CD8-positive, alpha-beta memory T cell (primary cell): Measurements from ENCODE around the gene TNF. TPM values are rescaled to one million over a fixed set of nuclear protein-coding genes. Genes with fewer than 3 reads are reported as not detected.

ENCODE experiments used
- CTCF ChIA-PET: fragments of 350-600 bp; sonication (Branson Sonifier 250); formaldehyde crosslinking; loops from one replicate; lab custom pipeline; 2021; ENCODE audit warnings: antibody characterized with exemption; lab: Charles Lee
- POLR2A ChIA-PET: fragments of 350-600 bp; sonication (Branson Sonifier 250); formaldehyde crosslinking; loops from one replicate; lab custom pipeline; 2021; ENCODE audit warnings: antibody characterized with exemption; lab: Charles Lee
- DNase-seq, 5 donors: peaks; one replicate each; pipeline versions ENCODE4 v3.0.0 to v3.0.0-alpha.2; 2020 to 2022; ENCODE audit warnings: mixed read lengths in 1 of 5
- H3K27ac ChIP-seq: one replicate; pipeline ENCODE4 v1.7.0; 2013; ENCODE audit warnings: low read depth, mild to moderate bottlenecking, low read length, moderate library complexity
- H3K27me3 ChIP-seq: 2 replicates; pipeline ENCODE4 v1.7.0; 2013; ENCODE audit warnings: low read length, mild to moderate bottlenecking; ENCODE audit not compliant: insufficient read depth, poor library complexity, severe bottlenecking
- H3K36me3 ChIP-seq: 2 replicates; pipeline ENCODE4 v1.7.0; 2013; ENCODE audit warnings: mild to moderate bottlenecking, low read length, moderate library complexity; ENCODE audit not compliant: insufficient read depth
- H3K4me1 ChIP-seq: 2 replicates; pipeline ENCODE4 v1.7.0; 2013; ENCODE audit warnings: mild to moderate bottlenecking, low read length, moderate library complexity; ENCODE audit not compliant: insufficient read depth
- H3K4me3 ChIP-seq: 2 replicates; pipeline ENCODE4 v1.7.0; 2013; ENCODE audit warnings: mild to moderate bottlenecking, low read length
- H3K9me3 ChIP-seq: 2 replicates; pipeline ENCODE4 v1.7.0; 2013; ENCODE audit warnings: mild to moderate bottlenecking, low read length
- H3K27ac Mint-ChIP-seq, 8 donors: one replicate each; pipeline ENCODE4 v1.8.0; 2020 to 2021; ENCODE audit warnings: mixed read lengths in 8 of 8, mild to moderate bottlenecking in 6 of 8, inconsistent platforms in 3 of 8, moderate library complexity in 3 of 8
- H3K27me3 Mint-ChIP-seq, 2 donors: one replicate each; pipeline ENCODE4 v1.8.0; 2020 to 2021; ENCODE audit warnings: mixed read lengths in 2 of 2, mild to moderate bottlenecking in 1 of 2, moderate library complexity in 1 of 2
- H3K36me3 Mint-ChIP-seq, 3 donors: one replicate each; pipeline ENCODE4 v1.8.0; 2020 to 2021; ENCODE audit warnings: mixed read lengths in 3 of 3, inconsistent platforms in 1 of 3, mild to moderate bottlenecking in 1 of 3
- H3K4me1 Mint-ChIP-seq, 3 donors: one replicate each; pipeline ENCODE4 v1.8.0; 2020 to 2021; ENCODE audit warnings: mixed read lengths in 3 of 3, inconsistent platforms in 1 of 3, mild to moderate bottlenecking in 1 of 3
- H3K4me3 Mint-ChIP-seq, 7 donors: one replicate each; pipeline ENCODE4 v1.8.0; 2020 to 2021; ENCODE audit warnings: mixed read lengths in 7 of 7, mild to moderate bottlenecking in 6 of 7, moderate library complexity in 4 of 7, inconsistent platforms in 2 of 7
- H3K9me3 Mint-ChIP-seq, 5 donors: one replicate each; pipeline ENCODE4 v1.8.0; 2020 to 2022; ENCODE audit warnings: mixed read lengths in 5 of 5, mild to moderate bottlenecking in 3 of 5, moderate library complexity in 2 of 5, inconsistent platforms in 1 of 5
- polyA plus RNA-seq: library from polyadenylated mRNA; unstranded; fragments of 300-500 nt; fragmentation: Illumina TruSeq; gene quantifications from one replicate; pipeline ENCODE4 v1.2.3, GENCODE V29; 2021
- total RNA-seq, 2 experiments: library from RNA; stranded (reverse); gene quantifications; one replicate each; pipeline ENCODE4 v1.2.3, GENCODE V29; 2021

Gene TNF
- total and polyA plus RNA-seq, 3 experiments from 2014 or later, result 7.9 to 215 (median 207) TPM

DNA sequence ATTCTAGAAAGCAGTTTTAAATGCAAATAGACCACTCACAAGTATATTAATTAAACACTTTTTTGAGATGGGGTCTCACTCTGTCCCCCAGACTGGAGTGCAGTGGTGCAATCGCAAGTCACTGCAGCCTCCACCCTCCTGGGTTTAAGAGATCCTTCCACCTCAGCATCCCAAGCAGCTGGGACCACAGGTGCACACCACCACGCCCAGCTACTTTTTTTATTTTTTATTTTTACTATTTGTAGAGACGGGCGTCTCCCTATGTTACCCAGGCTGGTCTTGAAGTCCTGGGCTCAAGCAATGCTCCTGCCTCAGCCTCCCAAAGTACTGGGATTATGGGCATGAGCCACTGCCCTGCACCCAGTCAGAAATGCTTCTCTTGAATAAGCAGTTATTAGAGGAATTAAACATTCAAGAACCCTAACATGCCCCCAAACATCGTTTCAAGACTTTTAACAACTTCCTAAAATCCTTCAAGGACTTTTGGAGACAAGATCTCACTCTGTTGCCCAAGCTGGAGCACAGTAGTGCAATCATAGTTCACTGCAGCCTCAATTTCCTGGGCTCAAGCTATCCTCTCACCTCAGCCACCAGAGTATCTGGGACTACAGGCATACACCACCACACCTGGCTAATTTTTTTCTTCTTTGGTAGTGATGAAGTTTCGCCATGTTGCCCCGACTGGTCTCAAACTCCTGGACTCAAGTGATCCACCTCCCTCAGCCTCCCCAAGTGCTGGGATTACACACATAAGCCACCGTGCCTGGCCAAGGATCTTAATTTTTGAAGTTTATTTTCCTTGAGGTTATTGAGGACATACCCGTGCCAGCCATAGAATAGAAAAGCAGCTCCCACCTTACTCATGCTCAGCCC is 43.4 kb upstream of the TNF start:
- POLR2A ChIA-PET, result no interaction called here
- H3K27ac Mint-ChIP-seq, result peak overlapping the region in 4 of 8 donors; percentile 50 to 62 (median 58)
- Histone ChIP-seq H3K27ac (no peak overlapping the region), H3K27me3 (no peaks in the 10 kb centered on the region), H3K36me3 (peaks cover 60% of the 10 kb centered on the region), H3K4me1 (peaks cover 3% of the 10 kb centered on the region), H3K9me3 (no peaks in the 10 kb centered on the region), H3K4me3 (no peak overlapping the region)
- H3K27me3 Mint-ChIP-seq, result no peaks in the 10 kb centered on the region
- DNase-seq, result no peak
- CTCF ChIA-PET, result no interaction called here
- peaks cover 22 to 43% (median 33%) of the 10 kb centered on the region in 3 donors for H3K4me1 Mint-ChIP-seq
- H3K36me3 Mint-ChIP-seq, result peaks cover 14 to 78% (median 31%) of the 10 kb centered on the region in 3 donors
- H3K9me3 Mint-ChIP-seq, result no peaks in the 10 kb centered on the region
- no peak overlapping the region for H3K4me3 Mint-ChIP-seq

DNA sequence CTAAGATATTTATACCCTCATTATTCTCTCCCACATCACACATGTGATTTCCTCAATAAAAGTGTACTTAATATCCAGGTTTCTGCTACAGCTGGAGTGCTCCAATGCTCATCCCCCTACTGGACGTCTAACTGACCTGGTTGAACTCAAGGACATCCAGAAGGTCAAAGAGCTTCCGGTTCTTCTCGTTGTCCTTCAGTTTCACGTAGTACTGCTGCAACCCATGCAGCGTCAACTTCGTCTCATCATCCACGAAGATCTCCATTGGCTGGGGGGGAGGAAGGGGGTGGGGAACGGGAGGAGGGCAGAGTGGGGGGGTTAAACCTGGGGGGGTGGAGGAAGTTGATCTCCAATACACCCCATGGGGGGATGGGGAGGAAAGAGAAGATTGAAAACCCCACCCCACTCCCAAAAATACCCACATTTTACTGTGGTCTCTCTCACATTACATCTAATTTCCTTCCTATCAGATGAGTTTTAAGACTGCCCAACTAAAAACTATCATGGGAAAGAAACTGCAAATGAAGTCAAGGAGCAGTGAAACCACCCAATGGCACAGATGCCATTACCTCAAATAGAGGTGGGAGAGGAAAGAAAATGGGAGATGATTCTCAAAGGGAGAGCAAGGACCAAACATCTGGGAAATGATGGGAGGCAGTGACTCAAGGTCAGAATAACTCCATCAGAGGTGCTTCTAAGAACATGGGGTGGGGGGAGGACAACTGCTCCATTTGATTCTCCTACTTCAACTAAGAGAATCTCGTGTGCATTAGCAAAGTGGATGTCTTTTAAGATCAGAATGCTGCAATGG is 42.5 kb upstream of the TNF start:
- H3K4me3 ChIP-seq, result no peak overlapping the region
- H3K9me3 ChIP-seq, result no peaks in the 10 kb centered on the region
- no peaks in the 10 kb centered on the region for H3K27me3 ChIP-seq
- H3K9me3 Mint-ChIP-seq, result no peaks in the 10 kb centered on the region
- POLR2A ChIA-PET, result no interaction called here
- H3K4me3 Mint-ChIP-seq, result no peak overlapping the region
- no peak overlapping the region for H3K27ac ChIP-seq
- H3K36me3 Mint-ChIP-seq, result peaks cover 14 to 83% (median 31%) of the 10 kb centered on the region in 3 donors
- peaks cover 25 to 48% (median 33%) of the 10 kb centered on the region in 3 donors for H3K4me1 Mint-ChIP-seq
- peak overlapping the region in 6 of 8 donors; percentile 55 to 75 (median 64) for H3K27ac Mint-ChIP-seq
- peaks cover 3% of the 10 kb centered on the region for H3K4me1 ChIP-seq
- CTCF ChIA-PET, result no interaction called here
- no peaks in the 10 kb centered on the region for H3K27me3 Mint-ChIP-seq
- DNase-seq, result no peak
- peaks cover 60% of the 10 kb centered on the region for H3K36me3 ChIP-seq

DNA sequence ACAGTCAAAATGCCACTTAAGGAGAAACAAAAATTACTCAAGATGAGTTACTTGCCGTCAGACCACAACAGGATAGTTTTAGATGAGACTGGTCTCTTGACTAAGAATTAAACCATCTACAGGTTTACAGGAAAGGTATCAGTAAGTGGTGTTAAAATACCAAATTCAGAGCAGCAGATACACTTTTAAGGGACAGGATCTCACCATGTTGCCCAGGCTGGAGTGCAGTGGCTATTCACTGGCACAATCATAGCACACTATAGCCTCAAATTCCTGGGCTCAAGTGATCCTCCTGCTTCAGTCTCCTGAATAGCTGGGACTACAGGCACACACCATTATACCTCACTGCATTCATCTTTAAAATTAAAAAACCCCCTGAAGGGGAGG is 41.9 kb upstream of the TNF start:
- peak overlapping the region in 3 of 8 donors; percentile 62 to 75 (median 66) for H3K27ac Mint-ChIP-seq
- Histone ChIP-seq H3K9me3 (no peaks in the 10 kb centered on the region), H3K27ac (no peak overlapping the region), H3K4me3 (no peak overlapping the region), H3K36me3 (peaks cover 65% of the 10 kb centered on the region), H3K27me3 (no peaks in the 10 kb centered on the region), H3K4me1 (peaks cover 9% of the 10 kb centered on the region)
- H3K4me1 Mint-ChIP-seq, result peaks cover 29 to 52% (median 38%) of the 10 kb centered on the region in 3 donors
- H3K27me3 Mint-ChIP-seq, result no peaks in the 10 kb centered on the region
- no peak for DNase-seq
- no peaks in the 10 kb centered on the region for H3K9me3 Mint-ChIP-seq
- CTCF ChIA-PET, result interaction anchor here (0.9 kb wide), 1 partner anchor 65 kb away, joined by 3 read pairs; no protein-coding TSS in a partner anchor
- peaks cover 14 to 85% (median 31%) of the 10 kb centered on the region in 3 donors for H3K36me3 Mint-ChIP-seq
- no peak overlapping the region for H3K4me3 Mint-ChIP-seq
- POLR2A ChIA-PET, result no interaction called here

DNA sequence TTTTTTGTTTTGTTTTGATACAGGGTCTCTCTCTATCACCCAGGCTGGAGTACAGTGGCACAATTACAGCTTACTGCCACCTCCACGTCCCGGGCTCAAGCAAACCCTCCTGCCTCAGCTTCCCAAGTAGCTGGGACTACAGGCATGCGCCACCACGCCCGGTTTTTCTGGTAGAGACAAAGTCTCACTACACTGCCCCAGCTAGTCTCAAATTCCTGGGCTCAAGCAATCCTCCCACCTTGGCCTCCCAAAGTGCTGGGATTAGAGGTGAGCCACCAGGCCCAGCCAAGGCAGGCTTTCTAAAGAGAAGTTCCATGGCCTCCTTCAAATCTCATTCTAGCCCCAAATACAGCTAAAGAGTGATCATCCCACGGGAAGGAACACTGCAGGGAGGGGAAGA is 41.4 kb upstream of the TNF start:
- Histone ChIP-seq H3K9me3 (no peaks in the 10 kb centered on the region), H3K36me3 (peaks cover 71% of the 10 kb centered on the region), H3K4me1 (peaks cover 14% of the 10 kb centered on the region), H3K27me3 (no peaks in the 10 kb centered on the region), H3K4me3 (no peak overlapping the region), H3K27ac (no peak overlapping the region)
- DNase-seq, result no peak
- no peak overlapping the region for H3K4me3 Mint-ChIP-seq
- H3K27ac Mint-ChIP-seq, result peak overlapping the region in 3 of 8 donors; percentile 46 to 58 (median 50)
- H3K36me3 Mint-ChIP-seq, result peaks cover 14 to 89% (median 36%) of the 10 kb centered on the region in 3 donors
- peaks cover 35 to 58% (median 43%) of the 10 kb centered on the region in 3 donors for H3K4me1 Mint-ChIP-seq
- no peaks in the 10 kb centered on the region for H3K27me3 Mint-ChIP-seq
- ChIA-PET POLR2A (interaction anchor here (0.5 kb wide), 1 partner anchor 68 kb away, joined by 5 read pairs; no protein-coding TSS in a partner anchor), CTCF (interaction anchor here (0.9 kb wide), 1 partner anchor 65 kb away, joined by 3 read pairs; no protein-coding TSS in a partner anchor)
- H3K9me3 Mint-ChIP-seq, result no peaks in the 10 kb centered on the region

DNA sequence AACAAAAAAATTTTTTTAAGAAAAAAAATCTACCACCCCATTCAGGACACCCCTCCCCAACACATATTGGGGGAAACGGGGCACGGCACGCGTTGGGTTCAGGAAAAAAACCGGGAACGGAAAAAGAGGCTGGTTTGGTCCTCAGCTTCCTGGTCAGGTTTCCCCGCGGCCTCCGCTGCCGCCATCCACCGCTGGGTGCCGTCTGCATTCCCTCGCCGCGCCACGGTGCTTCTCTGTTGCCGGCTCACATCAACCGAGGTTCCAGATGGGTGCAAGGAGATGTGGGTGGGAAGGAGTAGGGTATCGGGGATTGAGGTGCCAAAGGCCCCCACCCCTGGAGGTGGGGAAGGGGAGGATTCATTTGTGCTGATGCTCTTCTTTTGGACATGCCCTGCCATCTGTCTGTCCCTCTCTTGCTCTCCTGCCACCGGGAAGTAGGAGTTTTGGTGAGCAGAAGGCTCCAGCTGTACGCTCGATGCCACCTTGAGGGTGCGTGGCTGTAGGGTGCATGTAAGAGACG is 40.8 kb upstream of the TNF start:
- no peaks in the 10 kb centered on the region for H3K27me3 ChIP-seq
- no peak for DNase-seq
- H3K27ac ChIP-seq, result no peak overlapping the region
- Mint-ChIP-seq H3K36me3 (peaks cover 17 to 91% (median 42%) of the 10 kb centered on the region in 3 donors), H3K4me1 (peaks cover 40 to 64% (median 49%) of the 10 kb centered on the region in 3 donors), H3K27ac (peak overlapping the region in 1 of 8 donors; percentile 58), H3K9me3 (no peaks in the 10 kb centered on the region), H3K4me3 (peak overlapping the region in 1 of 7 donors; percentile 35), H3K27me3 (no peaks in the 10 kb centered on the region)
- no peaks in the 10 kb centered on the region for H3K9me3 ChIP-seq
- ChIA-PET POLR2A (interaction anchor here (0.5 kb wide), 1 partner anchor 67 kb away, joined by 5 read pairs; no protein-coding TSS in a partner anchor), CTCF (interaction anchor here (0.9 kb wide), 1 partner anchor 64 kb away, joined by 3 read pairs; no protein-coding TSS in a partner anchor)
- H3K4me3 ChIP-seq, result no peak overlapping the region
- H3K4me1 ChIP-seq, result peaks cover 20% of the 10 kb centered on the region
- H3K36me3 ChIP-seq, result peaks cover 77% of the 10 kb centered on the region

DNA sequence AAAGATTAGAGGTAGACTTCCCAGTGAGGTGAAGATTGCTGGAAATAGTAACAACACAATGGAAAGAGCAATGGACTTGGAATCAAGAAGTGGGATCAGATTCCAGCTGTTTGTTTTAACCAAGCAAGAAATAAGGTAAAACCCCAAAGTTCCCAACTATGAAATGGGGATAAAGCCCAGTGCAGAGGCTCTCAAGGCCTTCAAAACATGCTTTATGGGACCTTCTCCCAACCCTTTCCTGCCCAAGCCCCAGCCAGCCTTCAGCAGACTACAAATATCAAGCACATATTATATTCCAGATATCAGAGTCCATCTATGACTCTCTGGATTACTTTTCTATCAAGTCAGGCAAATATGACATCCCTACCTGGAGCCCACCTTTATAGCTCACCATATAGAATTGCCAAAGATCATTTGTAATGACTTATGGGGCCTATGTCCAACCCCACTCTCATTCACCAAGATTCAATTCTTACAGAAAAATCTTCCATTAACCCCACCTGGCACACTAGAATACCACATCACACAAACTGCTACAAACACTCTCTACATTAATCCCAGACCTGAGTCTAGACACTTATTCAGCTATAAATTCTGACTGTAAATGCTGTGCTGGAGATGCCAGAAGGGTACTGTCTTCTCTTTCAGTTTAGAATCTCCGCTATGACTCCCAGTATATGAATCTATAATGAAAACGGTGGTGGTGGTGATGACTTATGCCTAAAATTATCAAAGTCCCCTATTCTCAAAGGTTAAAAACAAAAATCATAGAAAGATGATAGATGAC is 39.6 kb upstream of the TNF start:
- POLR2A ChIA-PET, result no interaction called here
- no peak for DNase-seq
- H3K4me3 Mint-ChIP-seq, result peak overlapping the region in 1 of 7 donors; percentile 35

More for the DNA sequence above, 39.6 kb upstream of the TNF start:
- peaks cover 48 to 73% (median 54%) of the 10 kb centered on the region in 3 donors for H3K4me1 Mint-ChIP-seq
- H3K36me3 ChIP-seq, result peaks cover 72% of the 10 kb centered on the region
- H3K27me3 Mint-ChIP-seq, result no peaks in the 10 kb centered on the region
- no peaks in the 10 kb centered on the region for H3K9me3 ChIP-seq
- no peaks in the 10 kb centered on the region for H3K9me3 Mint-ChIP-seq
- peak overlapping the region in 7 of 8 donors; percentile 17 to 91 (median 63) for H3K27ac Mint-ChIP-seq
- no peaks in the 10 kb centered on the region for H3K27me3 ChIP-seq
- no peak overlapping the region for H3K27ac ChIP-seq
- peaks cover 18 to 91% (median 43%) of the 10 kb centered on the region in 3 donors for H3K36me3 Mint-ChIP-seq
- H3K4me3 ChIP-seq, result no peak overlapping the region
- CTCF ChIA-PET, result no interaction called here
- peaks cover 32% of the 10 kb centered on the region for H3K4me1 ChIP-seq
